Stimulated activated memory B cell treated with anti-CD40 and anti-IgM and Interleukin-4, amounts not matched to agents 10 μg/mL and 1 μg/mL and 100 μg/mL, for 72 hours (primary cell): ENCODE measurements around the gene RXRA.

Experiments used
- ATAC-seq: fragments of 150-1000 bp; cut with Tn5 transposase; 2 replicates; pipeline ENCODE4 v1.10.0; 2021
- H3K27ac Mint-ChIP-seq: one replicate; pipeline ENCODE4 v1.8.0; 2022; ENCODE audit warnings: mild to moderate bottlenecking, mixed read lengths
- H3K27me3 Mint-ChIP-seq: one replicate; pipeline ENCODE4 v1.8.0; 2022; ENCODE audit warnings: mixed read lengths
- H3K36me3 Mint-ChIP-seq: one replicate; pipeline ENCODE4 v1.8.0; 2022; ENCODE audit warnings: mixed read lengths
- H3K4me1 Mint-ChIP-seq: one replicate; pipeline ENCODE4 v1.8.0; 2022; ENCODE audit warnings: mixed read lengths
- H3K4me3 Mint-ChIP-seq: one replicate; pipeline ENCODE4 v1.8.0; 2022; ENCODE audit warnings: mild to moderate bottlenecking, moderate library complexity, mixed read lengths
- H3K9me3 Mint-ChIP-seq: one replicate; pipeline ENCODE4 v1.8.0; 2022; ENCODE audit warnings: mixed read lengths

Gene RXRA

GRCh38 chr9:134388976-134389375, 62.7 kb downstream of the RXRA start:
- Mint-ChIP-seq H3K27ac (peak overlapping the region; percentile 94), H3K4me1 (peaks cover 52% of the 10 kb centered on the region), H3K27me3 (no peaks in the 10 kb centered on the region), H3K36me3 (no peaks in the 10 kb centered on the region), H3K4me3 (no peak overlapping the region), H3K9me3 (peaks cover 2% of the 10 kb centered on the region)
- ATAC-seq: no peak

DNA sequence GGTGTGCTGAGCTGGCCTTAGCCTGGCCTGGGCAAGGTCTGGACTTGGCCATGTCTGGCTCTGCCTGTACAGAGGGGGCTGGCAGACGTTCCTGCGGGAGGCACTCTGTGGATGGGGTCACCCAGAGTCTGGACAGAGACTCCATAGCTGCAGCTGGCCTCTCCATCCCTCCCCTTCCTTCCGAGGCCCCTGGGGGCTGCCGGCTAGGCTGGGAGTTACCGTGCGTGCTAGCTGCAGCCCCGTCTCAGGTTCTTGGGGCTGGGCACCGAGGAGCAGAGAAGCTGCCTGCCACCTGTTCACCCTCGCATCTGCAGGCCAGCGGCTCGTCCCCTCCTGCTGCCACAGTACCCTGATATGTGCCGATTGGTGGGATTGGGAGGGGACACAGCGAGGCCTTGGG, 63.4 kb downstream of the RXRA start:
- H3K9me3 Mint-ChIP-seq: peaks cover 4% of the 10 kb centered on the region
- H3K36me3 Mint-ChIP-seq: no peaks in the 10 kb centered on the region
- no peaks in the 10 kb centered on the region for H3K27me3 Mint-ChIP-seq
- no peak overlapping the region for H3K4me3 Mint-ChIP-seq
- peaks cover 49% of the 10 kb centered on the region for H3K4me1 Mint-ChIP-seq
- H3K27ac Mint-ChIP-seq: peak overlapping the region; percentile 94
- ATAC-seq: no peak

DNA sequence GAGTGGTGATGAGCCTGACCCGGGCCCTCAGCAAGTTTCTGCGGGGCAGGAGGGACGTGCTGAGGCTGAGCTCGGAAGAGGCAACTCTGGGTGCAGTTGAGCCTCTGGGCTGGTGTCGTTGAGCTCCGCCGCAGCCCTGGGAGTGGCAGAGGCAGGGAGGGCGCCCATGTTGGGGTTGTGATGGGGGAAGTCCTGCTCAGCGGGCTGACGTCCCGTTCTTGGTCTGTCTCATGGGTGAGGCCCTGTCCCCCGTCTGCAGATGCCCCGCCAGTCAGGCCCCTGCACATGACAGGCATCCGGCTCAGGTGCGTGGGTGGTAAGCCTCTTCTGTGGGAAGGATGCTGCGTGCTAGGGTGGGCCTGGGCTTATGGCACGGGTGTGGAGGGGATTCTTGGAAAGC, 64.3 kb downstream of the RXRA start:
- peaks cover 4% of the 10 kb centered on the region for H3K9me3 Mint-ChIP-seq
- H3K36me3 Mint-ChIP-seq: no peaks in the 10 kb centered on the region
- H3K27me3 Mint-ChIP-seq: no peaks in the 10 kb centered on the region
- H3K4me3 Mint-ChIP-seq: peak overlapping the region; percentile 65
- peaks cover 57% of the 10 kb centered on the region for H3K4me1 Mint-ChIP-seq
- ATAC-seq: peak; percentile 76
- H3K27ac Mint-ChIP-seq: peak overlapping the region; percentile 94

- Mint-ChIP-seq H3K4me3 (peak overlapping the region; percentile 65), H3K36me3 (no peaks in the 10 kb centered on the region), H3K9me3 (peaks cover 4% of the 10 kb centered on the region), H3K4me1 (peaks cover 61% of the 10 kb centered on the region), H3K27ac (peak overlapping the region; percentile 94), H3K27me3 (no peaks in the 10 kb centered on the region)
- ATAC-seq: peak; percentile 69
Observed at GRCh38 chr9:134390947-134391318, 64.7 kb downstream of the RXRA start.

DNA sequence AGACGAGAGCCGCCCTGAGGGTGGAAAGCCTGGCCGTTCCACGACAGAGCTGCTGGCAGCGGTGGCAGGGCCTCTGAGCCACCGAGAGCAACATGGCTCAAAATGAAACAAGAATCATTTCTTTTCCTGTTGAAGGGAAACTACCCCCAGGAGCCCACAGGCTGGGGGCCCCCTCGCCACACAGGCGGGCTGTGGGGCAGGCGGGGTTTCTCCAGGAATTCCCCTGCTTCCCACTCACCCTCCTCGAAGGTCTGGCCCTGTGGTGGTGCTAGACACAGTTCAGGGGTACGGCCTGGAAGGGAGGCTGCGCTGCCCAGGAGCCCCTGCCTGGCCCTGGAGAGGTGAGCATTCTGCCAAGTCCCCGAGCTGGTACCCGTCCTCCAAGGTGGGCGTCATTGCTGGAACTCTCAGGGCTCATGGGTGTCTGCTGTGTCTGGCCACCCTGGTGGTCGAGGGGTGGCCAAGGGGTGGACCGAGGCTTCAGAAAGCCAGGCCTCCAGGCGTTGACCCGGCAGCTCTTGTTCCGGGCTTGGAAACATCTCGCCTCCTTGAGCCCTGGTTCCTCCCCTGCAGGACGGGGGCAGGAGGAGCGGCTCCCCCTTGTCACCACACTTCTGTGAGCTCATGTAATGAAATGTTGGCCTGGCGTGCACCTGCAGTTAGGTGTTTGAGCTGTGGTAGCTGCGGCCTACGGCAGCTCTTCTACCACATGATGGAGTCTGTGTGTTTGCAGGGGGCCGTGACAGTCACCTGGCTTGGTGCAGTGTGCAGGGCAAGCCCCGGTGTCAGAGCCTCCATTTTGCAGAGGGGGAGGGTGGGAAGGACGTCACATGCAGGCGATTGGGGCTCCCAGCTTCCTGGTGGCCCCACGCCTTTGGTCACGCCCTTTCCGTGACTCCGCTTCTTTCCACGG, 65.3 kb downstream of the RXRA start:
- peaks cover 4% of the 10 kb centered on the region for H3K9me3 Mint-ChIP-seq
- H3K27ac Mint-ChIP-seq: peak overlapping the region; percentile 94
- H3K4me1 Mint-ChIP-seq: peaks cover 67% of the 10 kb centered on the region
- H3K4me3 Mint-ChIP-seq: peak overlapping the region; percentile 65
- ATAC-seq: peak; percentile 80
- H3K36me3 Mint-ChIP-seq: no peaks in the 10 kb centered on the region
- no peaks in the 10 kb centered on the region for H3K27me3 Mint-ChIP-seq

GRCh38 chr9:134392900-134393299, 66.6 kb downstream of the RXRA start:
- H3K4me3 Mint-ChIP-seq: no peak overlapping the region
- no peaks in the 10 kb centered on the region for H3K36me3 Mint-ChIP-seq
- peaks cover 4% of the 10 kb centered on the region for H3K9me3 Mint-ChIP-seq
- H3K27me3 Mint-ChIP-seq: no peaks in the 10 kb centered on the region
- H3K27ac Mint-ChIP-seq: peak overlapping the region; percentile 94
- peaks cover 80% of the 10 kb centered on the region for H3K4me1 Mint-ChIP-seq
- ATAC-seq: no peak

- ATAC-seq: no peak
- no peaks in the 10 kb centered on the region for H3K36me3 Mint-ChIP-seq
- peaks cover 74% of the 10 kb centered on the region for H3K4me1 Mint-ChIP-seq
- no peaks in the 10 kb centered on the region for H3K27me3 Mint-ChIP-seq
- no peak overlapping the region for H3K27ac Mint-ChIP-seq
- H3K4me3 Mint-ChIP-seq: peak overlapping the region; percentile 0
- peaks cover 4% of the 10 kb centered on the region for H3K9me3 Mint-ChIP-seq
Observed at GRCh38 chr9:134393582-134394280, 67.5 kb downstream of the RXRA start.

DNA sequence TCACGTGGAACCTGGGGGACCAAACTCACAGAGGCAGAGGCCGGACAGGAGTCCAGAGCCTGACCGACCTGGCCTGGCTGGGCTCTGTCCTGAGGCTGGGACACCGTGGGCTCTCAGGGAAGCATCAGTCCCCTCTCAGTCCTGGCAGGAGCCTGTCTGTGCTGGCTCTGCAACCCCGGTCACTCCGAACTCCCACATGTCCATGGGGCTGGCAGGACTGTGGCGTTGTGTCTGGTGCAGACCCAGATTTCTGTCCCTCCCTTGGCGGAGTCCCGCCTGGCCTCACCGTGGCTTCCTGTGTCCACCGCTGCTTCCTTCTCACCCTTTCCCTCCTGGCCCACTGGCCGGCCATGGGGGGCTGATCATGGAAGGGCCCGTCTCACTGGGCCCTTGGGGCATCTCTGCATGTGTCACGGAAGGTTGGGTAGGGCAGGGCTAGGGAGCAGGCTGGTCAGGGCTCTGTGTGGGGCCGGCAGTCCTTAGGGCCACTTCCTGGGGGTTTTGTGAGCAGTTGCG, 68.8 kb downstream of the RXRA start:
- ATAC-seq: no peak
- Mint-ChIP-seq H3K27me3 (no peaks in the 10 kb centered on the region), H3K4me1 (peaks cover 71% of the 10 kb centered on the region), H3K9me3 (peaks cover 8% of the 10 kb centered on the region), H3K27ac (no peak overlapping the region), H3K4me3 (no peak overlapping the region), H3K36me3 (no peaks in the 10 kb centered on the region)

DNA sequence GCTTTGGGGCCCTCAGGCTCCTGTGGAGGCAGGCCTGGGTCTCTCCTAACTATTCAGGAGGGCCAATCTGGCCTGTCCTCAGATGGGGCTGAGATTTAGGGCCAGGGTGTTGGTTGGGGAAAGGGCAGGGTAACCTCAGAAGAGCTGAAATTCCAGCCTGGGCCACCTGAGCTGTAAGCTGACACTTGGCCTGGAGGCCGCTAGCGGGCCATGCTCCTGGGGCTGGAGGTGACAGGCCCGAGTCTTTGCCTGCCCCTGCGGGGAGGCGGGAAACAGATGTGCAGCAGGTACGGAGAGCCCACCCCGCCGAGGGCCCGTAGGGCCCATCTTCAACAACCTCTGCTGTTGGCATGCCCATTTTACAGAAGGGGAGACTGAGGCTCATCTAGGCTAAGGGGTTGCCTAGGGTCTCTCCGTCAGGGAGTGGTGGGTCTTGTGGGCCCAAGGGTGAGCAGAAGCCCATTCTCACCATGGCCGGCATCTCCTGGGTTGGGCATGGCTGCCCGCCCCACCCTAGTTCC, 69.5 kb downstream of the RXRA start:
- ATAC-seq: no peak
- Mint-ChIP-seq H3K9me3 (peaks cover 8% of the 10 kb centered on the region), H3K27me3 (no peaks in the 10 kb centered on the region), H3K4me1 (peaks cover 64% of the 10 kb centered on the region), H3K36me3 (no peaks in the 10 kb centered on the region), H3K4me3 (peak overlapping the region; percentile 74), H3K27ac (peak overlapping the region; percentile 74)

DNA sequence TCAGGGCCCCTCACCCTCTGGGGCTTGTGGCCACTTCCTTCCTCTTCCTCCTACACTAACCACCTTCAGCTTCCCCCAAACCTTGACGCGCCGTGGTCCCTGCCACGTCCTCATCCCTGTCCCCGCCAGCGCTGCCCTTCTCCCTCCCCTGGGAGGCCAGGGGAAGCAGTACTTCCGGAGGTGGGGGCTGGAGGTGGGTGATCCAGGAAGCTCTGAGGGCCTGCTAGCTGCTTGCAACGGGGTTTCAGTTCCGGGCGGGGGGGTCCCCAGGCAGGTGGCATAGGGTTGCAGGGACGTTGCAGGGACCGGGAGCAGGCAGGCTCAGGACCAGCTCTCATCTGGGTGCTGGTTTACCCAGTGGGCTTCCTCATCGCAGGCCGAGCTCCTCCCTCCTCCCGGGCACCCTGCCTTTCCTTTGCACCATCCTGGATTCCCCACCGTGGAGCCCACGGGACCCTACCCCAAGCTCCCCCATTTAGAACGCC, 70.0 kb downstream of the RXRA start:
- Mint-ChIP-seq H3K36me3 (no peaks in the 10 kb centered on the region), H3K27me3 (no peaks in the 10 kb centered on the region), H3K4me3 (peak overlapping the region; percentile 74), H3K4me1 (peaks cover 59% of the 10 kb centered on the region), H3K9me3 (peaks cover 8% of the 10 kb centered on the region), H3K27ac (peak overlapping the region; percentile 74)
- peak; percentile 49 for ATAC-seq

- Mint-ChIP-seq H3K4me3 (peak overlapping the region; percentile 74), H3K27ac (peak overlapping the region; percentile 74), H3K9me3 (peaks cover 8% of the 10 kb centered on the region), H3K4me1 (peaks cover 53% of the 10 kb centered on the region), H3K36me3 (no peaks in the 10 kb centered on the region), H3K27me3 (no peaks in the 10 kb centered on the region)
- ATAC-seq: no peak
Observed at GRCh38 chr9:134396825-134397224, 70.6 kb downstream of the RXRA start.

DNA sequence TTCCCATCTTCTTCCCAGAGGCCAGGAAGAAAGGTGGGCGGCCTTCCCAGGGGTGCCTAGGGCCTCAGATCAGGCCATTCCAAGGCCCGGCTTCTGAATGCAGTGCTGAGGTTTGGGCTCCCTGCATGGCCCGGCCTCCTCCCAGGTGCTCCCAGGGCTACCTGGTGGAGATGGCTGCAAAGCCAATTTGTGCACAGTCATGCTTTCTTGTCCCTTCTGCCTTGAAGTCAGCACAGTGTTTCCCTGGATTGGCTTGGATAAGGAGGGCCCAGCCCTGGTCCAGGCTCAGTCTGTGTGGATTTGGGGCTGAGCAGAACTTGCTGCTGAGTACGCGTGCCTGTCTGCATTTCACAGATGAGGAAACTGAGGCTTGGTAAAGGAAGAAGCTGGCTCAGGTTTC, 72.5 kb downstream of the RXRA start:
- ATAC-seq: no peak
- H3K27me3 Mint-ChIP-seq: no peaks in the 10 kb centered on the region
- H3K4me1 Mint-ChIP-seq: peaks cover 47% of the 10 kb centered on the region
- H3K27ac Mint-ChIP-seq: no peak overlapping the region
- no peak overlapping the region for H3K4me3 Mint-ChIP-seq
- peaks cover 8% of the 10 kb centered on the region for H3K9me3 Mint-ChIP-seq
- H3K36me3 Mint-ChIP-seq: no peaks in the 10 kb centered on the region

DNA sequence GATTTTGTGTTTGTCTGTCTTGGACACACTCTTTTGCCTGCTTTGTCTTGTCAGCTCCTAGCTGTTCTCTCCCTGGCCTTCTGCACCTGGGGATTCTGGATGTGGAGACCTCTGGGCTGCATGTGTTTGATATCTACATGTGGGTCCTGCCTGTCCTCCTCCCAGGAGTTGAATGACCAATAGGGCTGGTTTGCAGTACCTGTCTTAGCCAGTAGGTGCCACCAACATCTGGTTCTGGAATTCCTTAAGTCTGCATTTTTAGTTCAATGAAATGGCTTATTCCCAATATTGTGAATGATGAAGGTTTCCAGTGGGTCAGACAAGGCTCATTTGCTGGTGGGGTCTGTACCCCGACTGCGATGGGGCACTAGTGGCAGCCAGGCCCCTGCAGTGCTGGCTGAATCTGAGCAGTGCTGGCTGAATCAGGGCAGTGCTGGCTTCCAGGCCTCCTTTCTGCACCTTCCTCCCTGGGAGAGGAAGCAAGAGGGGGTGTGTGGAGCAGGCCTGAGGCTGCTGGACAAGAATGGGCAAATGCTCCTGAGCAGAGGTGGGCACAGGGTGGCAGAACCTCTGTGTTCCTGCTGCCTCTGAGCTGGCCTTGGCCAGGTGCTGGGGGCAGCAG, 73.3 kb downstream of the RXRA start:
- H3K4me1 Mint-ChIP-seq: peaks cover 50% of the 10 kb centered on the region
- no peak for ATAC-seq
- H3K4me3 Mint-ChIP-seq: no peak overlapping the region
- no peaks in the 10 kb centered on the region for H3K36me3 Mint-ChIP-seq
- H3K27ac Mint-ChIP-seq: no peak overlapping the region
- no peaks in the 10 kb centered on the region for H3K27me3 Mint-ChIP-seq
- peaks cover 4% of the 10 kb centered on the region for H3K9me3 Mint-ChIP-seq

GRCh38 chr9:134400283-134400682, 74.0 kb downstream of the RXRA start:
- Mint-ChIP-seq H3K36me3 (no peaks in the 10 kb centered on the region), H3K9me3 (peaks cover 4% of the 10 kb centered on the region), H3K27ac (no peak overlapping the region), H3K27me3 (no peaks in the 10 kb centered on the region), H3K4me3 (no peak overlapping the region), H3K4me1 (peaks cover 51% of the 10 kb centered on the region)
- no peak for ATAC-seq

- Mint-ChIP-seq H3K27me3 (no peaks in the 10 kb centered on the region), H3K4me1 (peaks cover 51% of the 10 kb centered on the region), H3K36me3 (no peaks in the 10 kb centered on the region), H3K9me3 (peaks cover 4% of the 10 kb centered on the region), H3K27ac (no peak overlapping the region), H3K4me3 (no peak overlapping the region)
- ATAC-seq: no peak
Observed at GRCh38 chr9:134401391-134401790, 75.1 kb downstream of the RXRA start.
